ENCODE measurements around the gene MYO7A.

GRCh38 chr11:77259641-77260040 is 131.6 kb downstream of the MYO7A start:
- no peak for TF ChIP-seq CTCF (IDR thresholded peaks at IDR 0.05)
- no peak for TF ChIP-seq EZH2 (IDR thresholded peaks at IDR 0.05)
